HG03457 (cell line): ENCODE data around the gene PTPRN2.

Source experiments
- ATAC-seq: cut with Tn5 transposase; IDR thresholded peaks from one replicate; pipeline ENCODE4 v1.9.1; 2021; ENCODE audit warnings: moderate number of reproducible peaks; ENCODE audit not compliant: unreplicated experiment

The PTPRN2 gene

DNA sequence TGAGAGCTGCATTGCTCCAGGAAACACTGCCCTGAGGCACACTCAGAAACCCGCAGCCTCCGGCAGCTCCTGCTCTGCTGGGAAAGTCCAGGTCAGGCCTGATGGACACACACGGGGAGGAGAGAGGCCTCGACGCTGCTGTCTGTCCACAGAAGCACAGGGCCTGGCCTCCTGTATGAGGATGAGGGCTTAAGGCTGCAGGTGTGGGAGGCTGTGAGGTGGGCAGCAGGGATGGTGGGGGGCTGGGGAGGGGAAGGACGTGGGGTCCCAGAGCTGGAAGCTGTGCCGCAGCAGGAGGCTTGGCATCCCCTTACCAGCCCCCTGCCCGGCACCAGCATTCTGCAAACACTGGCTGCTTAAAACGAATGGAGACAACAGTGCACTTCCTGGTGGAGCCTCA lies 1064.7 kb downstream of the PTPRN2 start:
- no peak for ATAC-seq

- ATAC-seq: no peak
These were observed 1065.4 kb downstream of the PTPRN2 start for GRCh38 chr7:157522189-157522588.

GRCh38 chr7:157521752-157522151 lies 1065.9 kb downstream of the PTPRN2 start:
- ATAC-seq: no peak

- ATAC-seq: no peak
These were observed 1066.4 kb downstream of the PTPRN2 start for GRCh38 chr7:157521061-157521731.

- peak; percentile 81 for ATAC-seq
These were observed 1067.4 kb downstream of the PTPRN2 start for GRCh38 chr7:157520249-157520648.

DNA sequence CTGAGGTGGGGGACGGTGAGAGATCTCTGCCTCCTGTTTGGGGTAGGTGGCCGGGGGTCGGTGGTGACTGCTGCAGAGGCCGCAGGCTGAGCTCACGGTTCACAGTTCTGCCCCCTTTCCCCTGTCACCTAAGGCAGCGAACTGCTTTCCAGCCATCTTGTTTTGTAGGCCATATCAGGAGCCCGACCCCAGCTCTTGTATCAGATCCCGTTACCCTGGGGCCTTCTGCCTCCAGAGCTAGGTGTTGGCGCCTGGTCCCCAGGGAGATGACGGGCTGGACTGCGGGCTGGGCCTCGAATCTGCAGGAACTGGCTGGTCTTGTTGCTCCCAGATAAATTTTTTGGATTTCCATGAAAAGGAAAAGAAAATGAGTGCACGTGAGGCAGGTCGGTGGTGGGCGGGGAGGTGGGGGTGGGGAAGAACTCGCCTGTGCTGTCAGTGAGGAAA lies 1067.8 kb downstream of the PTPRN2 start:
- peak; percentile 11 for ATAC-seq

- ATAC-seq: no peak
These were observed 1068.4 kb downstream of the PTPRN2 start for GRCh38 chr7:157519246-157519645.

GRCh38 chr7:157518514-157519175 lies 1069.0 kb downstream of the PTPRN2 start:
- ATAC-seq: no peak

DNA sequence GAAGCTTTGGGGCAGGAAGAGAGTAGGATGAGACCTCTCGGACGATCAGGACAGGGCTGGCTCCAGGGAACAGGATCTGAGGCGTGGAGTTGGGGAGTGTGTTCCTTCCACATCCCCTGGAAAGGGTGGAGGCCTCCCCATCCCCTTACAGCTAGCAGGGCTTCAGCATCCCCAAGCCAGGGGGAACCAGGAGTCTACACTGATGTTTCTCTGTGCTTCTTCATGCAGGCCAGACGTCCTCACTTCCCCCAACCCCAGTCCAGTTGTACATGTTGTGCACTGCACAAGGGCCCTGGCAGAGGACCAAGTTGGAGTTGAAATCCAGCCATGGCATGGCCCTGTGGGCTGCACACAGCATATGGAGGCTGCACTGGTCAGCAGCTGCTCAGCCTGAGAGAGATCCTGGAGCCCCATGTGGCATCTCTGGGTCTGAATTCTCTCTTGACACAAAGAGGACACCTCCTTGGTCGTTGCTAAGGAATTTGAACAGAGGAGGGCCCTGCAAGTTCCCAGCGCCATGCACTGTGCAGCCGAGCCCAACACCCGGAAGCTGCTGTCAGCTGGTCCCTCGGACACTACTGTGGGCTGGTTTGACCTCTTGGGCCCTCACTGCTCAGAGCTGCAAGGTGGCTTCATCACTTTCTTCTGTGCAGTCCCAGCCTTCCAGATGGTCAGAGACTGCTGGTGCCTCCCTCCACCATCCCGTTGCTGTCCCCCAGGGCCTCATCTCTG lies 1069.7 kb downstream of the PTPRN2 start:
- no peak for ATAC-seq

- no peak for ATAC-seq
These were observed 1070.5 kb downstream of the PTPRN2 start for GRCh38 chr7:157516911-157517781.

- no peak for ATAC-seq
These were observed 1071.3 kb downstream of the PTPRN2 start for GRCh38 chr7:157516311-157516710.

DNA sequence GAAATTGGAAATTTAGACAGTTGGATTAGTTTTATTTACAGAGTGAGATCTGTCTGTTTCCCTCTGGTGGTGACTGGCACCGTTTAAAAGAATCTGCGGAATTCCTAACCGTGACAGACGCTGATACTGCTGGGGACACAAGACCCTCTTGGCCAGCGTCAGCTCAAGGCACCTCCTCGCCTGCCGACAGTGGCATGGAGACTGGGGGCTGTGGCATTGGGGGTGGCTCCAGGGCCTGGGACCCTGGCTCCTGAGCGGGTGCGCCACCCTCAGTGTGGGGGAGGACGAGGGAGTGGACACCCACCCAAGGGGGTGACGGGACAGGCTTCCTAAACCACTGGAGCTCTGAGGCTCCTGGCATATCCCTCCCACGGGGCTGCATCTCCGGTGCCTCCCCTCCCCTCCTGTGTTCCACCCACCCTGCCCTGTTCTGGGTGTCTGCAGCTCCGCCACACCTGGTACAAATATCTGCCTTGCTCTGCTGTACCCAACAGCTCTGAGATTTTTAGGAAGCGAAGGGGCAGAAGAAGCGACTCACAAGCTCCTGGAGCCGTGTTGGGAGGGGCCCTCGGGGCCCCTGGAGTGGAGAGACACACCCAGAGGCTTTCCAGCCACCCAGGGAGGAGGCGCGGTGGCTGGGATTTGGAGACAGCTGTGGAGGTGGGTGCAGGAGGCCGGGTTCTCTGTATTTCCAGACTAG lies 1072.1 kb downstream of the PTPRN2 start:
- ATAC-seq: no peak

- no peak for ATAC-seq
These were observed 1072.9 kb downstream of the PTPRN2 start for GRCh38 chr7:157514746-157515145.

- no peak for ATAC-seq
These were observed 1073.3 kb downstream of the PTPRN2 start for GRCh38 chr7:157514306-157514705.

DNA sequence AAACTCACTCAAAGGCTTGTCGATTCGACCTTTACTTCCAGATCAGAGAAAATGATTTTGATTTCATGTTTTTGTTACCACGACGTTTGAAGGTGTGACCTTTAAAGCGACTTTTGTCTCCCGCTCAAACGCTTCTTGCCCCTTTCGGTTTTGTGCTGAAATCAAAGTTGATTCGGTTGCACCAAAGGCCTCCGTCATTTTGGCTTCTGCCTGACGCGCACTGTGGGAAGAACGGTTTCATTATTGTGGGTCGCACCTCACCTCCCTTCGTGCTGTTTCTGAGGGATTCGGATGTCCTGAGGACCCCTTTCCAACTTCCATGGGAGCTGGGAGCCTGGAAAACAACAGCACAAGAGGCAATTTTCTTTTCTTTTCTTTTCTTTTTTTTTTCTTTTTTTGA lies 1073.9 kb downstream of the PTPRN2 start:
- ATAC-seq: no peak

DNA sequence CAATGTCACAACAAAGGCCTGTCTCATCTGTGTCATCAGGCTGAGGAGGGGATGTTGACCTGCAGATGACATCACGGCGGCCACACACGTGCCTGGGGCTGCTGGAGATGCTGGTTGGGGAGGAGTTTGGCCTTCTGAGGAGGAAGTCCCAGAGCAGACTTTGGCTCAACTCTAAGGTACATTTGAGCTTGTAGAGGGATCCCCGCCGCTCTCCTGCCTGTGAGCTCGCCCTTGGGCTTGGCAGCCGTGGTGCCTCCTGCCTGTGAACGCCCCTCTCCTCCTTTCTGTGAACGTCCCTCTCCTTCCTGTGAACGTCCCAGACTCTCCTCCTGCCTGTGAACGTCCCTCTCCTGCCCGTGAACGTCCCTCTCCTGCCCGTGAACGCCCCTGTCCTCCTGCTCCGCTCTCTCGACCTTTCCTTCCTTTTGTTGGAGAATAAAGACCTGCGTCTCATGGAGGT lies 1074.4 kb downstream of the PTPRN2 start:
- no peak for ATAC-seq

DNA sequence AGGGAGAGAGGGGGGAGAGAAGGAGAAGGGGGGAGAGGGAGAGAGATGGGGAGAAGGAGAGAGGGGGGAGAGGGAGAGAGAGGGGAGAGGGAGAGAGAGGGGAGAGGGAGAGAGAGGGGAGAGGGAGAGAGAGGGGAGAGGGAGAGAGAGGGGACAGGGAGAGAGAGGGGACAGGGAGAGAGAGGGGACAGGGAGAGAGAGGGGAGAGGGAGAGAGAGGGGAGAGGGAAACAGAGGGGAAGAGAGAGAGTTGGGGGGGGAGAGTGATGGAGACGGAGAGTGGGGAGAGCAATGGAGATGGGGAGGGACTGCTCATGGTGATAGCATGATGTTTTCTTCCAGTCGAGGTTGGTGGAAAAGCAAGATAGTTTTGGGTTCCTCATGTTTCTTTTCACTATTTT lies 1078.4 kb downstream of the PTPRN2 start:
- ATAC-seq: no peak

DNA sequence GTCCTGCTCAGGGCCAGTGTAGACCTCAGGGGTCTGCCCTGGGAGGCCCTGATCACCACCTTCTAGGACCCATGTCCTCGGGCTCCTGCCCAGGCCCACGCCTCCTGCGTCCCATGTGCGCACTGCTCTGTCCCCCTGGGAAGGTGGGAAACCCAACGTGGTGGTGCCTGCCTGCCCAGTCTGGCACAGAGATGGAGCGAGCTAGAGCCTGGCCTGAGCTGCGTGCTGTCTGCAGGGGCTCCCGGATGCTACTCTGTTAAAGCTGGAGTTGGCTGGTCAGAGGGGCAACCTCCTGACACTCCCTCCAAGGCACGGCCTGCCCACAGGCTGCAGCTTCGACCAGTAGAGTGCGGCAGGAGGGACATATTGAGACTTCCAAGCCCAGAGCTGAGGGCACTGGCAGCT lies 1079.1 kb downstream of the PTPRN2 start:
- ATAC-seq: no peak

DNA sequence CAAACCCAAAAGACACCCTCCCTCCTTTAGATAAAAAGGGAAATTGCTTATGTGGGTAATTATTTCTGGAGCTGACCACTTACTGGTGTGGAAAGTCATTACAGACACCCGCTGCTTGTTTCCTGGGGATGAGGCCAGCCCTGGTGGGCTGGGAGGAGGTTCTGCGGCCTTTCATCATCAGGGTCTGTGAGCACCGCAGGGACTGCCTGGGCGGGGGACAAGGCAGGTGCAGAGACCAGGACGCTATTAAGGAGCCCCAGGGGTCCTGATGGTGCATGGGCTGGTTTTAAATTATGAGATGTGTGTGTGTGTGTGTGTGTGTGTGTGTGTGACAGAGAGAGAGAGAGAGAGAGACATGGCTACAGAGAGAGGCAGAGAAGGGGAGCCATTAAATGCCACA lies 1079.6 kb downstream of the PTPRN2 start:
- ATAC-seq: no peak

DNA sequence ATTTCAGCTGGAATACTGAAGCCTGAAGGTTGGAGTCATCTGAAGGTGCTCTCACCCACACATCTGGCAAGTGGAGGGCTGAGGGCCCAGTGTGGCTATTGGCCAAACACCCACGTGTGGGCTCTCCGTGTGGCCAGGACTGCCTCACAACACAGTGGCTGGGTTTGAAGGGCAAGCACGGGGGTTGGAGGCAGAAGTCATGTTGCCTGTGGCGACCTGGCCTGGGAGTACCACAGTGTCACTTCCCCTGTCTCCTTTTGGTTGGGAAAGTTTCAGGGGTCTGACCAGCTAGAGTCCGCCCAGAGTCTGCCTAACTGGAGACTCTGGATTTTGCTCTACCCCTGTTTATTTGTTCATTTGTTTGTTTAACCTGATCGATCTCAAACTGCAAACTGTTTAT lies 1081.4 kb downstream of the PTPRN2 start:
- ATAC-seq: no peak
